Kidney (tissue), 14 donors: ENCODE measurements around the gene ADSS1. TPM values are rescaled to one million over a fixed set of nuclear protein-coding genes. Genes with fewer than 3 reads are reported as not detected.

Experiments
- DNase-seq, 5 donors: peaks; one replicate each; pipeline ENCODE4 v3.0.0-alpha.2; 2013 to 2020
- FAIRE-seq: peaks from 2 replicates; lab custom pipeline; 2012; peaks lifted over from hg19 to GRCh38; lab: Jason Lieb, UNC
- H3K27ac ChIP-seq, 2 donors: one replicate each; pipeline ENCODE4 v1.7.0; 2013; ENCODE audit warnings: low read depth in 2 of 2, low read length in 2 of 2, inconsistent platforms in 1 of 2
- H3K27me3 ChIP-seq: one replicate; pipeline ENCODE4 v1.7.1; 2013; ENCODE audit warnings: low read length, inconsistent platforms; ENCODE audit not compliant: control insufficient read depth, insufficient read depth
- H3K36me3 ChIP-seq, 3 donors: one replicate each; pipeline versions ENCODE4 v1.7.0 to v1.7.1; 2013; ENCODE audit warnings: low read length in 3 of 3, control low read depth in 1 of 3, inconsistent platforms in 1 of 3; ENCODE audit not compliant: insufficient read depth in 3 of 3, control insufficient read depth in 2 of 3
- H3K4me1 ChIP-seq, 3 donors: one replicate each; pipeline versions ENCODE4 v1.7.0 to v1.7.1; 2013; ENCODE audit warnings: low read length in 3 of 3, inconsistent platforms in 1 of 3, low read depth in 1 of 3; ENCODE audit not compliant: control insufficient read depth in 2 of 3, insufficient read depth in 2 of 3
- H3K4me3 ChIP-seq, 3 donors: one replicate each; pipeline versions ENCODE4 v1.7.0 to v1.8.1; 2013; ENCODE audit warnings: low read length in 3 of 3, control low read depth in 1 of 3, inconsistent platforms in 1 of 3
- H3K9ac ChIP-seq, 3 donors: one replicate each; pipeline versions ENCODE4 v1.7.0 to v1.7.1; 2013; ENCODE audit warnings: low read length in 3 of 3, control low read depth in 1 of 3, inconsistent platforms in 1 of 3
- H3K9me3 ChIP-seq, 3 donors: one replicate each; pipeline versions ENCODE4 v1.7.0 to v1.7.1; 2013; ENCODE audit warnings: low read length in 3 of 3, control low read depth in 1 of 3, inconsistent platforms in 1 of 3; ENCODE audit not compliant: control insufficient read depth in 2 of 3, insufficient read depth in 1 of 3
- CTCF ChIP-seq: IDR thresholded peaks from 3 replicates; pipeline ENCODE4 v1.5.1; 2012; ENCODE audit warnings: mild to moderate bottlenecking, moderate library complexity, borderline replicate concordance; ENCODE audit not compliant: insufficient read depth; ENCODE audit errors: extremely low read depth
- intact Hi-C: fragments of 100-400 bp; cut with DNase I; formaldehyde crosslinking; loops from one replicate; pipeline ENCODE4 v1.11.1; 2022
- polyA plus RNA-seq: library from polyadenylated mRNA; stranded (reverse); fragments of 350-450 nt; fragmentation: Illumina TruSeq; extraction: RNeasy Lipid Tissue Mini Kit (QIAGEN cat#74804); gene quantifications from one replicate; pipeline ENCODE4 v1.2.3, GENCODE V29; 2014; ENCODE audit warnings: low read depth, low replicate concordance; ENCODE audit not compliant: insufficient read depth
- total RNA-seq: library from RNA; stranded (reverse); fragmentation: NEBNext Ultra II Directional; extraction: Animal tissue kit (Norgen Biotek cat#: 25700); gene quantifications from one replicate; pipeline ENCODE4 v1.2.1, GENCODE V29; 2021
- donor health status: control.
- donor health status: control.
- donor health status: control.
- donor health status: control.
- donor health status: control.
- donor health status: DM: yes; HTN: yes; CAD: no.
- donor health status: Normal renal cell carcinoma (clear cell type).

ADSS1 gene
- total and polyA plus RNA-seq, 2 donors from 2014 or later = 7.5 to 16.5 TPM

- FAIRE-seq = no peak
- Histone ChIP-seq H3K4me3 (no peak overlapping the region), H3K9ac (no peak overlapping the region), H3K4me1 (no peaks in the 10 kb centered on the region), H3K36me3 (peaks cover 0 to 2% (median 0%) of the 10 kb centered on the region in 3 donors), H3K9me3 (no peaks in the 10 kb centered on the region), H3K27me3 (no peaks in the 10 kb centered on the region), H3K27ac (no peak overlapping the region)
- intact Hi-C loops = no loop called here
- DNase-seq = no peak
- TF ChIP-seq CTCF = no peak
These were observed 59.6 kb downstream of the ADSS1 start for GRCh38 chr14:104783484-104784217.

GRCh38 chr14:104784218-104784568 is 60.2 kb downstream of the ADSS1 start:
- H3K27me3 ChIP-seq = no peaks in the 10 kb centered on the region
- H3K4me3 ChIP-seq = no peak overlapping the region
- H3K9ac ChIP-seq = no peak overlapping the region
- FAIRE-seq = no peak
- no peak for TF ChIP-seq CTCF
- H3K9me3 ChIP-seq = no peaks in the 10 kb centered on the region
- DNase-seq = no peak
- no peak overlapping the region for H3K27ac ChIP-seq
- intact Hi-C loops = no loop called here
- no peaks in the 10 kb centered on the region for H3K36me3 ChIP-seq
- H3K4me1 ChIP-seq = no peaks in the 10 kb centered on the region

GRCh38 chr14:104784846-104785707 is 61.0 kb downstream of the ADSS1 start:
- DNase-seq = no peak
- H3K4me1 ChIP-seq = no peaks in the 10 kb centered on the region
- intact Hi-C loops = no loop called here
- H3K36me3 ChIP-seq = no peaks in the 10 kb centered on the region
- H3K9me3 ChIP-seq = no peaks in the 10 kb centered on the region
- no peaks in the 10 kb centered on the region for H3K27me3 ChIP-seq
- H3K27ac ChIP-seq = no peak overlapping the region
- no peak for FAIRE-seq
- no peak overlapping the region for H3K4me3 ChIP-seq
- TF ChIP-seq CTCF = no peak
- no peak overlapping the region for H3K9ac ChIP-seq
